Measurements from ENCODE around the gene BCORL1. TPM values are rescaled to one million over a fixed set of nuclear protein-coding genes. Genes with fewer than 3 reads are reported as not detected.

The BCORL1 gene
- total and polyA plus RNA-seq, 2 donors (not counting 1 experiment from before 2014, with no cell fraction given) = 1.9 to 14.3 TPM

GRCh38 chrX:130024127-130024526 lies 41.7 kb downstream of the BCORL1 start:
- no peak overlapping the region for H3K9ac ChIP-seq (ENCODE audit: low read length)
- H3K79me2 ChIP-seq (ENCODE audit: control insufficient read depth, insufficient read depth, low read length) = no peaks in the 10 kb centered on the region
- peak overlapping the region; percentile 39 for H2AFZ ChIP-seq (ENCODE audit: insufficient read depth, low read depth, low read length, poor library complexity, severe bottlenecking)
- H3K9me3 ChIP-seq (ENCODE audit: control extremely low read depth in 1 of 3, control insufficient read depth in 2 of 3, insufficient read depth in 1 of 3, low read length in 2 of 3) = no peaks in the 10 kb centered on the region
- H3K4me1 ChIP-seq (ENCODE audit: control insufficient read depth in 2 of 2, insufficient read depth in 2 of 2, low read length in 2 of 2) = peaks cover 13 to 20% of the 10 kb centered on the region in 2 donors
- ChIA-PET POLR2A (interaction anchor here (1.3 kb wide), 1 partner anchor 93 kb away, joined by 10 read pairs; no protein-coding TSS in a partner anchor), CTCF (interaction anchor here (0.6 to 7.8 kb wide), 8 partner anchors 35 to 200 kb away, joined by 3 to 185 read pairs (median 4); no protein-coding TSS in a partner anchor)
- peak overlapping the region; percentile 29 to 68 for H3K27ac ChIP-seq (ENCODE audit: low read length in 2 of 2)
- 0% methylated on average over 6 of the region's 9 CpGs for WGBS (ENCODE audit: insufficient coverage)
- H4K20me1 ChIP-seq (ENCODE audit: control insufficient read depth, insufficient read depth, low read length, poor library complexity, severe bottlenecking) = no peaks in the 10 kb centered on the region
- peak overlapping the region in 1 of 5 experiments; percentile 13 for H3K4me3 ChIP-seq (ENCODE audit: control extremely low read depth in 1 of 5, extremely low read depth in 1 of 5, insufficient read depth in 1 of 5, low read depth in 2 of 5, low read length in 4 of 5)
- peak; percentile 90 for DNase-seq
- Mint-ChIP-seq H3K9me3 (ENCODE audit: insufficient read depth) (no peaks in the 10 kb centered on the region), H3K4me3 (peak overlapping the region; percentile 76), H3K27me3 (no peaks in the 10 kb centered on the region), H3K4me1 (peaks cover 15% of the 10 kb centered on the region), H3K27ac (peak overlapping the region; percentile 89)
- no peaks in the 10 kb centered on the region for H3K27me3 ChIP-seq (replicated peaks in 1 of 4; ENCODE audit: control extremely low read depth in 1 of 4, control insufficient read depth in 3 of 4, insufficient read depth in 4 of 4, low read length in 3 of 4)
- H3K4me2 ChIP-seq (replicated peaks; ENCODE audit: low read depth, low read length, poor library complexity, severe bottlenecking) = peak overlapping the region; percentile 45
- no peak for TF ChIP-seq CTCF (IDR thresholded peaks at IDR 0.05)
- no peak for TF ChIP-seq EZH2 (IDR thresholded peaks at IDR 0.05; ENCODE audit: borderline replicate concordance, insufficient read depth, low read depth, low read length, poor library complexity, severe bottlenecking)
- peaks cover 0 to 15% of the 10 kb centered on the region in 2 experiments for H3K36me3 ChIP-seq (replicated peaks in 1 of 2; ENCODE audit: control extremely low read depth in 1 of 2, control insufficient read depth in 1 of 2, extremely low read depth in 1 of 2, insufficient read depth in 2 of 2, low read length in 1 of 2)
- peak; percentile 100 for ATAC-seq (ENCODE audit: low read depth)
- intact Hi-C loops (cut with micrococcal nuclease) = loop anchor here (1.0 to 10.0 kb wide), 4 partner anchors 41 to 179 kb away; partner anchors contain the start of genes BCORL1 and ZDHHC9

DNA sequence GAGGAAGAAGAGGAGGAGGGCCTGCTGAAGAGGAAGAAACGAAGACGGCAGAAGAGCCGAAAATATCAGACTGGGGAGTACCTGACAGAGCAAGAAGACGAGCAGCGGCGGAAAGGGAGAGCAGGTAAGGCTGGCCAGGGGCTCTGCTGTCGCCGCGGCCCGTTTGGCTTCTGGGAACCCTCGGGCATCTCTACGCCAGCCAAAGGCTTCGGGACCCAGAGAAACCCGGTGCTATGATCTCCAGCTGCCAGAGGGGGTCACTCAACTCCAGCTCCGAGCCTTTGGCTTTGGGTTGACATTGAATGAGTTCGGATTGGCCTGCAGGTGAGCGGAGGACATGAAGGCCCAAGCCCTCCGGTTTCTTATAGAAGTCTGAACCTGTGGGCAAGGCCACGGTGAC lies 42.8 kb downstream of the BCORL1 start:
- Histone ChIP-seq H3K9me3 (ENCODE audit: control extremely low read depth in 1 of 3, control insufficient read depth in 2 of 3, insufficient read depth in 1 of 3, low read length in 2 of 3) (no peaks in the 10 kb centered on the region), H3K27me3 (replicated peaks in 1 of 4; ENCODE audit: control extremely low read depth in 1 of 4, control insufficient read depth in 3 of 4, insufficient read depth in 4 of 4, low read length in 3 of 4) (no peaks in the 10 kb centered on the region), H4K20me1 (ENCODE audit: control insufficient read depth, insufficient read depth, low read length, poor library complexity, severe bottlenecking) (no peaks in the 10 kb centered on the region), H3K4me1 (ENCODE audit: control insufficient read depth in 2 of 2, insufficient read depth in 2 of 2, low read length in 2 of 2) (peaks cover 13 to 20% of the 10 kb centered on the region in 2 donors), H3K27ac (ENCODE audit: low read length in 2 of 2) (peak overlapping the region in 1 of 2 donors; percentile 24), H2AFZ (ENCODE audit: insufficient read depth, low read depth, low read length, poor library complexity, severe bottlenecking) (no peak overlapping the region), H3K4me3 (ENCODE audit: control extremely low read depth in 1 of 5, extremely low read depth in 1 of 5, insufficient read depth in 1 of 5, low read depth in 2 of 5, low read length in 4 of 5) (no peak overlapping the region), H3K79me2 (ENCODE audit: control insufficient read depth, insufficient read depth, low read length) (no peaks in the 10 kb centered on the region), H3K4me2 (replicated peaks; ENCODE audit: low read depth, low read length, poor library complexity, severe bottlenecking) (no peak overlapping the region), H3K36me3 (replicated peaks in 1 of 2; ENCODE audit: control extremely low read depth in 1 of 2, control insufficient read depth in 1 of 2, extremely low read depth in 1 of 2, insufficient read depth in 2 of 2, low read length in 1 of 2) (peaks cover 0 to 21% of the 10 kb centered on the region in 2 experiments), H3K9ac (ENCODE audit: low read length) (no peak overlapping the region)
- POLR2A ChIA-PET = no interaction called here
- no peaks in the 10 kb centered on the region for H3K9me3 Mint-ChIP-seq (ENCODE audit: insufficient read depth)
- TF ChIP-seq CTCF (IDR thresholded peaks at IDR 0.05) (no peak), EZH2 (IDR thresholded peaks at IDR 0.05; ENCODE audit: borderline replicate concordance, insufficient read depth, low read depth, low read length, poor library complexity, severe bottlenecking) (no peak)
- WGBS (ENCODE audit: insufficient coverage) = 96% methylated on average over 19 of the region's 19 CpGs
- DNase-seq (no peak), ATAC-seq (ENCODE audit: low read depth) (no peak)
- CTCF ChIA-PET = interaction anchor here (3.6 to 7.8 kb wide), 2 partner anchors 36 to 100 kb away, joined by 19 to 185 read pairs; no protein-coding TSS in a partner anchor
- no peak overlapping the region for H3K27ac Mint-ChIP-seq
- intact Hi-C loops (cut with micrococcal nuclease) = loop anchor here (2.0 to 10.0 kb wide), 3 partner anchors 37 to 180 kb away; partner anchors contain the start of genes BCORL1 and ZDHHC9
- H3K4me3 Mint-ChIP-seq = no peak overlapping the region
- no peaks in the 10 kb centered on the region for H3K27me3 Mint-ChIP-seq
- peaks cover 15% of the 10 kb centered on the region for H3K4me1 Mint-ChIP-seq

Data from B cell (primary cell).